HepG2 (cell line): Measurements from ENCODE around the gene RTBDN. TPM values are rescaled to one million over a fixed set of nuclear protein-coding genes. Genes with fewer than 3 reads are reported as not detected.

Source experiments
- AKNA ChIP-seq: sonication (generic); formaldehyde crosslinking; IDR thresholded peaks from 2 replicates; pipeline ENCODE4 v1.4.0; 2020; ENCODE audit warnings: missing genetic modification reagents, borderline replicate concordance
- DMAP1 ChIP-seq: IDR thresholded peaks from 2 replicates; pipeline ENCODE4 v1.6.1; 2016
- HCFC1 ChIP-seq: fragments of 150-350 bp; IDR thresholded peaks from 2 replicates; pipeline ENCODE4 v1.6.1; 2014; ENCODE audit warnings: low read depth, low read length
- IRF9 ChIP-seq: sonication (generic); formaldehyde crosslinking; IDR thresholded peaks from 2 replicates; pipeline ENCODE4 v1.8.0; 2022; ENCODE audit warnings: missing genetic modification reagents, mild to moderate bottlenecking, borderline replicate concordance
- KDM3A ChIP-seq: IDR thresholded peaks from 2 replicates; pipeline ENCODE4 v1.6.1; 2018; ENCODE audit warnings: low read depth, missing compliant biosample characterization
- PAXIP1 ChIP-seq: sonication (generic); formaldehyde crosslinking; conservative IDR thresholded peaks from 2 replicates; pipeline ENCODE4 v1.4.0; 2020; ENCODE audit warnings: mild to moderate bottlenecking, missing genetic modification reagents, moderate library complexity
- PPARG ChIP-seq: conservative IDR thresholded peaks from 2 replicates; pipeline ENCODE4 v1.6.1; 2016; ENCODE audit warnings: missing biosample characterization, missing genetic modification reagents
- PREB ChIP-seq: sonication (generic); formaldehyde crosslinking; IDR thresholded peaks from 2 replicates; pipeline ENCODE4 v1.4.0; 2020; ENCODE audit warnings: missing genetic modification reagents
- ZHX1 ChIP-seq: sonication (generic); formaldehyde crosslinking; IDR thresholded peaks from 2 replicates; pipeline ENCODE4 v1.8.1; 2022; ENCODE audit warnings: low read depth, mild to moderate bottlenecking, missing genetic modification reagents
- ZNF260 ChIP-seq: sonication (generic); formaldehyde crosslinking; IDR thresholded peaks from 2 replicates; pipeline ENCODE4 v1.4.0; 2020; ENCODE audit warnings: missing genetic modification reagents, low read depth, mild to moderate bottlenecking, borderline replicate concordance
- ZNF331 ChIP-seq: sonication (generic); formaldehyde crosslinking; IDR thresholded peaks from 2 replicates; pipeline ENCODE4 v1.4.0; 2020; ENCODE audit warnings: missing genetic modification reagents
- ZNF335 ChIP-seq: sonication (generic); formaldehyde crosslinking; IDR thresholded peaks from 2 replicates; pipeline ENCODE4 v1.4.0; 2020; ENCODE audit warnings: missing genetic modification reagents
- ZNF709 ChIP-seq: sonication (generic); formaldehyde crosslinking; IDR thresholded peaks from 2 replicates; pipeline ENCODE4 v1.5.0; 2020; ENCODE audit warnings: mild to moderate bottlenecking, missing genetic modification reagents
- ZNF773 ChIP-seq: sonication (generic); formaldehyde crosslinking; IDR thresholded peaks from 2 replicates; pipeline ENCODE4 v1.4.0; 2020; ENCODE audit warnings: missing genetic modification reagents, borderline replicate concordance
- ZSCAN31 ChIP-seq: sonication (generic); formaldehyde crosslinking; IDR thresholded peaks from 2 replicates; pipeline ENCODE4 v1.5.0; 2020; ENCODE audit warnings: low read depth, mild to moderate bottlenecking, missing genetic modification reagents
- polyA plus RNA-seq, 8 experiments: library from polyadenylated mRNA; depleted of rRNA in 3 of 8; stranded (reverse) in 7 of 8; unstranded in 1 of 8; fragments of >200 nt; fragmentation: Illumina TruSeq in 4 of 8; extraction: Trizol in 4 of 8; gene quantifications; 2 replicates each; pipeline versions ENCODE4 v1.2.1 to v1.2.3, GENCODE V29; 2011 to 2016; ENCODE audit warnings: low read depth in 4 of 8, missing spikeins in 1 of 8, mixed read lengths in 1 of 8; ENCODE audit not compliant: insufficient read depth in 1 of 8
- total RNA-seq, 5 experiments: library from RNA; depleted of rRNA; stranded (reverse); fragments of >200 nt; fragmentation: Illumina TruSeq; extraction: Trizol; gene quantifications; 2 replicates each; pipeline ENCODE4 v1.2.3, GENCODE V29; 2016; ENCODE audit warnings: low read depth in 1 of 5

RTBDN gene
- total and polyA plus RNA-seq, 2 of the 13 experiments (the other 11 are each of a cell fraction or from before 2014, with no cell fraction given): 0.27 to 0.48 TPM

- peak; percentile 36; the same call in 1 of the 2 replicates for TF ChIP-seq PAXIP1 (CRISPR knock-in tag)
- TF ChIP-seq IRF9 (CRISPR knock-in tag): 0 out of 2 replicates have a peak, but pooled peaks have one; percentile 47
- 0 out of 2 replicates have a peak, but pooled peaks have one; percentile 16 for TF ChIP-seq DMAP1 (CRISPR knock-in tag)
- no peak for TF ChIP-seq ZNF709 (CRISPR knock-in tag)
- TF ChIP-seq KDM3A: no peak
- no peak for TF ChIP-seq ZNF773
- TF ChIP-seq PREB (CRISPR knock-in tag): no peak
- TF ChIP-seq PPARG (CRISPR knock-in tag): no peak
- no peak for TF ChIP-seq HCFC1
- TF ChIP-seq AKNA (CRISPR knock-in tag): no peak
- no peak for TF ChIP-seq ZNF260 (CRISPR knock-in tag)
- TF ChIP-seq ZNF331 (CRISPR knock-in tag): no peak
- no peak for TF ChIP-seq ZSCAN31 (CRISPR knock-in tag)
- no peak for TF ChIP-seq ZNF335 (CRISPR knock-in tag)
- TF ChIP-seq ZHX1 (CRISPR knock-in tag): no peak
Observed at GRCh38 chr19:12789904-12790619, 44.3 kb downstream of the RTBDN start (continued).
